Activated T-cell treated with anti-CD3 and anti-CD28 coated beads, Interleukin-2, amount 50 U/mL, for 72 hours (primary cell): Measurements from ENCODE around the gene TMEFF2. TPM values are rescaled to one million over a fixed set of nuclear protein-coding genes. Genes with fewer than 3 reads are reported as not detected.

Experiments
- ATAC-seq, 2 donors: fragments of 150-1000 bp; cut with Tn5 transposase; replicated peaks in 1 of 2; 2 replicates each; pipeline ENCODE4 v1.10.0; 2021; ENCODE audit warnings: moderate library complexity in 2 of 2, mild to moderate bottlenecking in 1 of 2
- DNase-seq, 2 donors: peaks; one replicate each; pipeline ENCODE4 v3.0.0; 2021 to 2022; ENCODE audit warnings: mixed read lengths in 1 of 2
- H3K27ac Mint-ChIP-seq: one replicate; pipeline ENCODE4 v1.8.0; 2022; ENCODE audit warnings: mild to moderate bottlenecking, moderate library complexity, mixed read lengths
- H3K27me3 Mint-ChIP-seq: one replicate; pipeline ENCODE4 v1.8.0; 2022; ENCODE audit warnings: low read depth, mixed read lengths
- H3K36me3 Mint-ChIP-seq, 2 donors: one replicate each; pipeline ENCODE4 v1.8.0; 2022; ENCODE audit warnings: mixed read lengths in 2 of 2, mild to moderate bottlenecking in 1 of 2; ENCODE audit not compliant: insufficient read depth in 2 of 2
- H3K4me1 Mint-ChIP-seq: one replicate; pipeline ENCODE4 v1.8.0; 2022; ENCODE audit warnings: low read depth, mixed read lengths
- H3K4me3 Mint-ChIP-seq, 2 donors: one replicate each; pipeline ENCODE4 v1.8.0; 2022; ENCODE audit warnings: mild to moderate bottlenecking in 2 of 2, mixed read lengths in 2 of 2, moderate library complexity in 2 of 2
- H3K9me3 Mint-ChIP-seq, 2 donors: one replicate each; pipeline ENCODE4 v1.8.0; 2022; ENCODE audit warnings: mixed read lengths in 2 of 2
- total RNA-seq, 2 donors: library from RNA; stranded (reverse); gene quantifications; one replicate each; pipeline ENCODE4 v1.2.3, GENCODE V29; 2022

TMEFF2 gene
- total RNA-seq, 2 donors from 2014 or later: not detected

GRCh38 chr2:191980483-191980882 lies 214.2 kb downstream of the TMEFF2 start:
- H3K27ac Mint-ChIP-seq: no peak overlapping the region
- no peak for DNase-seq
- peaks cover 5% of the 10 kb centered on the region for H3K27me3 Mint-ChIP-seq
- no peaks in the 10 kb centered on the region for H3K36me3 Mint-ChIP-seq
- no peak for ATAC-seq
- no peaks in the 10 kb centered on the region for H3K4me1 Mint-ChIP-seq
- H3K9me3 Mint-ChIP-seq: no peaks in the 10 kb centered on the region
- H3K4me3 Mint-ChIP-seq: no peak overlapping the region

GRCh38 chr2:191979221-191979730 lies 215.5 kb downstream of the TMEFF2 start:
- Mint-ChIP-seq H3K27me3 (peaks cover 5% of the 10 kb centered on the region), H3K4me3 (no peak overlapping the region), H3K36me3 (no peaks in the 10 kb centered on the region), H3K9me3 (no peaks in the 10 kb centered on the region), H3K27ac (no peak overlapping the region), H3K4me1 (no peaks in the 10 kb centered on the region)
- DNase-seq (no peak), ATAC-seq (no peak)

GRCh38 chr2:191977754-191978153 lies 217.0 kb downstream of the TMEFF2 start:
- ATAC-seq (no peak), DNase-seq (no peak)
- H3K9me3 Mint-ChIP-seq: no peaks in the 10 kb centered on the region
- peaks cover 1% of the 10 kb centered on the region for H3K27me3 Mint-ChIP-seq
- no peaks in the 10 kb centered on the region for H3K4me1 Mint-ChIP-seq
- no peak overlapping the region for H3K4me3 Mint-ChIP-seq
- H3K36me3 Mint-ChIP-seq: no peaks in the 10 kb centered on the region
- no peak overlapping the region for H3K27ac Mint-ChIP-seq

GRCh38 chr2:191976436-191976835 lies 218.3 kb downstream of the TMEFF2 start:
- DNase-seq (no peak), ATAC-seq (no peak)
- peaks cover 0 to 2% of the 10 kb centered on the region in 2 donors for H3K9me3 Mint-ChIP-seq
- no peaks in the 10 kb centered on the region for H3K4me1 Mint-ChIP-seq
- H3K27me3 Mint-ChIP-seq: no peaks in the 10 kb centered on the region
- no peak overlapping the region for H3K4me3 Mint-ChIP-seq
- H3K36me3 Mint-ChIP-seq: peaks cover 0 to 1% of the 10 kb centered on the region in 2 donors
- no peak overlapping the region for H3K27ac Mint-ChIP-seq

GRCh38 chr2:191974676-191975075 lies 220.1 kb downstream of the TMEFF2 start:
- ATAC-seq (no peak), DNase-seq (no peak)
- Mint-ChIP-seq H3K4me3 (no peak overlapping the region), H3K36me3 (peaks cover 0 to 1% of the 10 kb centered on the region in 2 donors), H3K27ac (no peak overlapping the region), H3K27me3 (no peaks in the 10 kb centered on the region), H3K9me3 (peaks cover 0 to 2% of the 10 kb centered on the region in 2 donors), H3K4me1 (no peaks in the 10 kb centered on the region)

- H3K4me1 Mint-ChIP-seq: no peaks in the 10 kb centered on the region
- H3K36me3 Mint-ChIP-seq: peaks cover 0 to 1% of the 10 kb centered on the region in 2 donors
- ATAC-seq (no peak), DNase-seq (no peak)
- no peak overlapping the region for H3K27ac Mint-ChIP-seq
- peaks cover 0 to 2% of the 10 kb centered on the region in 2 donors for H3K9me3 Mint-ChIP-seq
- no peaks in the 10 kb centered on the region for H3K27me3 Mint-ChIP-seq
- no peak overlapping the region for H3K4me3 Mint-ChIP-seq
Observed at GRCh38 chr2:191970867-191971266, 223.9 kb downstream of the TMEFF2 start.

- Mint-ChIP-seq H3K9me3 (peaks cover 1 to 2% of the 10 kb centered on the region in 2 donors), H3K4me1 (no peaks in the 10 kb centered on the region), H3K36me3 (peaks cover 0 to 1% of the 10 kb centered on the region in 2 donors), H3K4me3 (no peak overlapping the region), H3K27me3 (no peaks in the 10 kb centered on the region), H3K27ac (no peak overlapping the region)
- ATAC-seq: no peak
- DNase-seq: no peak
Observed at GRCh38 chr2:191968120-191968519, 226.6 kb downstream of the TMEFF2 start.

- Mint-ChIP-seq H3K27ac (no peak overlapping the region), H3K9me3 (peaks cover 0 to 1% of the 10 kb centered on the region in 2 donors), H3K27me3 (no peaks in the 10 kb centered on the region), H3K4me1 (no peaks in the 10 kb centered on the region), H3K4me3 (no peak overlapping the region), H3K36me3 (no peaks in the 10 kb centered on the region)
- ATAC-seq (no peak), DNase-seq (no peak)
Observed at GRCh38 chr2:191965733-191966132, 229.0 kb downstream of the TMEFF2 start.

GRCh38 chr2:191961556-191961955 lies 233.2 kb downstream of the TMEFF2 start:
- Mint-ChIP-seq H3K27ac (no peak overlapping the region), H3K9me3 (peaks cover 0 to 1% of the 10 kb centered on the region in 2 donors), H3K4me3 (no peak overlapping the region), H3K36me3 (no peaks in the 10 kb centered on the region), H3K27me3 (no peaks in the 10 kb centered on the region), H3K4me1 (no peaks in the 10 kb centered on the region)
- ATAC-seq (no peak), DNase-seq (no peak)

- Mint-ChIP-seq H3K36me3 (no peaks in the 10 kb centered on the region), H3K4me1 (no peaks in the 10 kb centered on the region), H3K9me3 (no peaks in the 10 kb centered on the region), H3K27me3 (no peaks in the 10 kb centered on the region), H3K4me3 (no peak overlapping the region), H3K27ac (no peak overlapping the region)
- DNase-seq: no peak
- no peak for ATAC-seq
Observed at GRCh38 chr2:191959209-191959608, 235.5 kb downstream of the TMEFF2 start.

- Mint-ChIP-seq H3K4me3 (no peak overlapping the region), H3K36me3 (no peaks in the 10 kb centered on the region), H3K4me1 (no peaks in the 10 kb centered on the region), H3K9me3 (no peaks in the 10 kb centered on the region), H3K27me3 (no peaks in the 10 kb centered on the region), H3K27ac (no peak overlapping the region)
- no peak for DNase-seq
- no peak for ATAC-seq
Observed at GRCh38 chr2:191957996-191958860, 236.5 kb downstream of the TMEFF2 start.

- ATAC-seq (no peak), DNase-seq (no peak)
- Mint-ChIP-seq H3K4me1 (no peaks in the 10 kb centered on the region), H3K9me3 (no peaks in the 10 kb centered on the region), H3K27me3 (no peaks in the 10 kb centered on the region), H3K36me3 (no peaks in the 10 kb centered on the region), H3K27ac (no peak overlapping the region), H3K4me3 (no peak overlapping the region)
Observed at GRCh38 chr2:191954451-191954850, 240.3 kb downstream of the TMEFF2 start.

GRCh38 chr2:191952515-191953270 lies 242.0 kb downstream of the TMEFF2 start:
- Mint-ChIP-seq H3K4me3 (no peak overlapping the region), H3K4me1 (no peaks in the 10 kb centered on the region), H3K27ac (no peak overlapping the region), H3K9me3 (no peaks in the 10 kb centered on the region), H3K27me3 (no peaks in the 10 kb centered on the region), H3K36me3 (no peaks in the 10 kb centered on the region)
- DNase-seq (no peak), ATAC-seq (no peak)
